Hematopoietic multipotent progenitor cell treated with erythropoietin and hydrocortisone succinate and interleukin-3 and kit ligand, for 8 days (in vitro differentiated cells): Measurements from ENCODE around the gene RNF39.
"Not testable (repeated sequence)": the region's sequence is repeated elsewhere in the genome, so short reads cannot be mapped to it uniquely, and the experiment has no call there.

Experiments used
- DNase-seq: peaks from one replicate; pipeline ENCODE4 v3.0.0-alpha.2; 2015

The RNF39 gene

GRCh38 chr6:30075094-30075789, at the start of gene RNF39:
Gene RNF39 (minus strand): TSS chr6:30075769. CDS start chr6:30075585, 184 bp downstream.
- DNase-seq = no peak

- DNase-seq = no peak
Measured at GRCh38 chr6:30122515-30122914, 46.9 kb upstream of the RNF39 start.

GRCh38 chr6:30121446-30122366, 46.1 kb upstream of the RNF39 start:
- no peak for DNase-seq

- DNase-seq = not testable (repeated sequence)
Measured at GRCh38 chr6:30118691-30119090, 43.1 kb upstream of the RNF39 start.

- no peak for DNase-seq
Measured at GRCh38 chr6:30116724-30117123, 41.2 kb upstream of the RNF39 start.

GRCh38 chr6:30113841-30114240, 38.3 kb upstream of the RNF39 start:
- DNase-seq = no peak

GRCh38 chr6:30113003-30113759, 37.6 kb upstream of the RNF39 start, which contains the start of gene TRIM31:
Gene TRIM31 (minus strand): TSS chr6:30113090. CDS start chr6:30112805, 285 bp downstream.
- DNase-seq = no peak

- DNase-seq = no peak
Measured at GRCh38 chr6:30112402-30112994, 36.9 kb upstream of the RNF39 start.

- DNase-seq = no peak
Measured at GRCh38 chr6:30111266-30111856, 35.8 kb upstream of the RNF39 start.

- no peak for DNase-seq
Measured at GRCh38 chr6:30104661-30105060, 29.1 kb upstream of the RNF39 start.

- DNase-seq = no peak
Measured at GRCh38 chr6:30103872-30104179, 28.3 kb upstream of the RNF39 start.

- peak; percentile 93 for DNase-seq
Measured at GRCh38 chr6:30102970-30103871, 27.7 kb upstream of the RNF39 start.

- DNase-seq = no peak
Measured at GRCh38 chr6:30102414-30102969, 26.9 kb upstream of the RNF39 start.

GRCh38 chr6:30101444-30102413, 26.2 kb upstream of the RNF39 start:
- DNase-seq = peak; percentile 75

GRCh38 chr6:30100585-30101443, 25.2 kb upstream of the RNF39 start:
- no peak for DNase-seq

GRCh38 chr6:30100154-30100553, 24.6 kb upstream of the RNF39 start:
- DNase-seq = no peak

- peak; percentile 78 for DNase-seq
Measured at GRCh38 chr6:30097902-30098768, 22.6 kb upstream of the RNF39 start.

GRCh38 chr6:30096829-30097228, 21.3 kb upstream of the RNF39 start:
- no peak for DNase-seq
